ENCODE measurements around the gene SKOR1. TPM values are rescaled to one million over a fixed set of nuclear protein-coding genes. Genes with fewer than 3 reads are reported as not detected.

SKOR1 gene
- total RNA-seq, 3 donors from 2014 or later (not counting 1 experiment from before 2014, with no cell fraction given), result 2.0 to 2.9 (median 2.1) TPM

DNA sequence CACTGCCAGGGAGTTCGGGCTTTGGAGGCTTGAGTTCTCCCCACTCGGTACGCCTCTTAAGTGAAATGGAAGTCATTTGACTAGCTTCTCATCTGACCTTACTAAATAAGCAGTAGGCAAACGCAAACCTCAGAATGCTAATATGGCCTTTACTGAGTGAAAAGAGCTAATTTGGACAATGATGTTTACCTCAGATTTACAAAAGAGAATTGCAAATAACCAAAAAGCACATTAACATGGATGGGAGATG, 16.1 kb downstream of the SKOR1 start:
- TF ChIP-seq, protein P1, sequence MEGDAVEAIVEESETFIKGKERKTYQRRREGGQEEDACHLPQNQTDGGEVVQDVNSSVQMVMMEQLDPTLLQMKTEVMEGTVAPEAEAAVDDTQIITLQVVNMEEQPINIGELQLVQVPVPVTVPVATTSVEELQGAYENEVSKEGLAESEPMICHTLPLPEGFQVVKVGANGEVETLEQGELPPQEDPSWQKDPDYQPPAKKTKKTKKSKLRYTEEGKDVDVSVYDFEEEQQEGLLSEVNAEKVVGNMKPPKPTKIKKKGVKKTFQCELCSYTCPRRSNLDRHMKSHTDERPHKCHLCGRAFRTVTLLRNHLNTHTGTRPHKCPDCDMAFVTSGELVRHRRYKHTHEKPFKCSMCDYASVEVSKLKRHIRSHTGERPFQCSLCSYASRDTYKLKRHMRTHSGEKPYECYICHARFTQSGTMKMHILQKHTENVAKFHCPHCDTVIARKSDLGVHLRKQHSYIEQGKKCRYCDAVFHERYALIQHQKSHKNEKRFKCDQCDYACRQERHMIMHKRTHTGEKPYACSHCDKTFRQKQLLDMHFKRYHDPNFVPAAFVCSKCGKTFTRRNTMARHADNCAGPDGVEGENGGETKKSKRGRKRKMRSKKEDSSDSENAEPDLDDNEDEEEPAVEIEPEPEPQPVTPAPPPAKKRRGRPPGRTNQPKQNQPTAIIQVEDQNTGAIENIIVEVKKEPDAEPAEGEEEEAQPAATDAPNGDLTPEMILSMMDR (IDR thresholded peaks at IDR 0.05), result no peak
- ATAC-seq, result no peak
- peaks cover 7 to 10% of the 10 kb centered on the region in 2 donors for H3K27me3 Mint-ChIP-seq (ENCODE audit: low read depth in 2 of 2)
- peak overlapping the region; percentile 99 for H3K27ac Mint-ChIP-seq
- 38% methylated on average over 4 of the region's 4 CpGs for WGBS (ENCODE audit: insufficient coverage)
- Histone ChIP-seq H3K9me3 (ENCODE audit: control insufficient read depth, insufficient read depth, low read length) (no peaks in the 10 kb centered on the region), H3K27ac (ENCODE audit: low read length) (no peak overlapping the region), H3K36me3 (ENCODE audit: control insufficient read depth, insufficient read depth, low read length) (no peaks in the 10 kb centered on the region), H3K27me3 (ENCODE audit: control insufficient read depth, insufficient read depth, low read length) (peaks cover 2% of the 10 kb centered on the region), H3K4me1 (ENCODE audit: control insufficient read depth, insufficient read depth, low read length) (peaks cover 19% of the 10 kb centered on the region), H3K4me3 (ENCODE audit: low read length) (peak overlapping the region; percentile 96)
- H3K36me3 Mint-ChIP-seq, result peaks cover 6% of the 10 kb centered on the region
- no peak for DNase-seq
- no peaks in the 10 kb centered on the region for H3K9me3 Mint-ChIP-seq
- intact Hi-C loops (cut with micrococcal nuclease), result loop anchor here (2.0 to 10.0 kb wide), 4 partner anchors 299 to 973 kb away; partner anchors contain the start of genes FEM1B and MAP2K5
- H3K4me1 Mint-ChIP-seq, result peaks cover 25 to 28% of the 10 kb centered on the region in 2 donors
- H3K4me3 Mint-ChIP-seq, result peak overlapping the region; percentile 96

DNA sequence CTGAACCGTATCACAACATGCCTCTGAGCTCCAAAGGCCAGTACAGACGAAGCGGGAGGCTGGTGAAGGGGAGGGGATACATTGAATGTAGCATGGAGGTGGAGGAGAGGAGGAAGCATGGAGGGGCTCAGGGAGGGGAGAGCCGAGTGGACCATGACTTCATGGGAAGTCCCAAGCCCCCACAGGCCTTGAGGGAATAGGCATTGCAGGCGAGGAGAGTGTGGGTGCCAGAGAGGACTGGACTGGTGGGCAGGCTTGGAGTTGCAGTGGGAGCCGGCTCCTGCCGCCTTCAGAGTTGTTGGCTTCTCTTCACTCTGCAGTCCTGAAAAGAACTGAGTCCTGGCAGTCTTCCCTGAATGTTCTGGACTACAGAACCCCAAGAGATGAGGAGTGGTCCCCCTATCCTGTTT, 17.8 kb downstream of the SKOR1 start:
- Histone ChIP-seq H3K9me3 (ENCODE audit: control insufficient read depth, insufficient read depth, low read length) (no peaks in the 10 kb centered on the region), H3K36me3 (ENCODE audit: control insufficient read depth, insufficient read depth, low read length) (no peaks in the 10 kb centered on the region), H3K27ac (ENCODE audit: low read length) (no peak overlapping the region), H3K4me1 (ENCODE audit: control insufficient read depth, insufficient read depth, low read length) (peaks cover 18% of the 10 kb centered on the region), H3K4me3 (ENCODE audit: low read length) (no peak overlapping the region), H3K27me3 (ENCODE audit: control insufficient read depth, insufficient read depth, low read length) (no peaks in the 10 kb centered on the region)
- no peak overlapping the region for H3K27ac Mint-ChIP-seq
- WGBS (ENCODE audit: insufficient coverage), result 94% methylated on average over 7 of the region's 7 CpGs
- intact Hi-C loops (cut with micrococcal nuclease), result loop anchor here (5.0 to 10.0 kb wide), 3 partner anchors 434 to 972 kb away; partner anchors contain the start of gene FEM1B
- TF ChIP-seq, protein P1 (IDR thresholded peaks at IDR 0.05), result no peak
- no peak for ATAC-seq
- no peaks in the 10 kb centered on the region for H3K9me3 Mint-ChIP-seq
- peaks cover 22 to 26% of the 10 kb centered on the region in 2 donors for H3K4me1 Mint-ChIP-seq
- peaks cover 7 to 8% of the 10 kb centered on the region in 2 donors for H3K27me3 Mint-ChIP-seq (ENCODE audit: low read depth in 2 of 2)
- H3K4me3 Mint-ChIP-seq, result no peak overlapping the region
- peaks cover 6% of the 10 kb centered on the region for H3K36me3 Mint-ChIP-seq
- no peak for DNase-seq

DNA sequence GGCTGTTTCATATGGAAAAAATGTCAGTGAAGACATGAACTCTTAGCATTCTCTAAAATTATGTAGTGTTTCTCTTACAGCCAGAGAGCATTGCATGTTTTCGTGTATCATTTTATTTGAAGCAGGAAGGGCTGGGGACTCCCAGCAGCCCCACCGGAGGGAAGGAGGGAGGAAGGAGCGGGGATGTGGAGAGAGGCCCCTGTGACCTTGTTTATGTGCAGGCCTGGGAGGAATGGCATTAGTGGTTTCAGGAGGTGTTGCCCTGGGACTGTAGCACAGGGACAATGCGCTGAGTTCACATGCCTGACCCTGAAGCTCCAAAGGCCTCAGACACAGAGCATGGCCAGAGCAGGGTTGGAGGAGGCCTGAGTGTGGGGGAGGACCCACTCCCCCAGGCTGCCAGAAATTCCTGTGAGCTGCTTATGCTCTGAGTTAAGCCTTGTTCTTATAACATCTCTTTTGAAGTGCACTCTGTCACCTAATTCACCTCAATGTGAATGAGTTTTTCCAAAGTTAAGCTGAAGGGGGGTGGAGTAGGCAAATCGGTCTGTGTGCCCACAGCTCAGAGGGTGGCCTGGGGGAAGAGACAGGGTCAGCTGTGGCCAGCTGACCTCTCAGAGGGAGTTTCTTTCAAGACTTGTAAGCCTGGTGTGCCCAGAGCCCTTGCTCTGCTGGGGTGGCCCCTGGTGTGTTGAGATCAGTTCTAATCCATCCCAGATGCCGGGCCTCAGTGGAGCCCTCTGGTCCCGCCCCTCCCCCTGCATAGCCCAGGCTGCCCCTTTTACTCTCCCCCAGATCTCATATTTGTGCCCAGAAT, 18.5 kb downstream of the SKOR1 start:
- WGBS (ENCODE audit: insufficient coverage), result 91% methylated on average over 6 of the region's 7 CpGs

More for the DNA sequence above, 18.5 kb downstream of the SKOR1 start:
- no peaks in the 10 kb centered on the region for H3K36me3 ChIP-seq (ENCODE audit: control insufficient read depth, insufficient read depth, low read length)
- no peak for ATAC-seq
- H3K4me3 ChIP-seq (ENCODE audit: low read length), result no peak overlapping the region
- TF ChIP-seq, protein P1 (IDR thresholded peaks at IDR 0.05), result no peak
- Mint-ChIP-seq H3K9me3 (no peaks in the 10 kb centered on the region), H3K27ac (no peak overlapping the region), H3K27me3 (ENCODE audit: low read depth in 2 of 2) (peaks cover 8 to 11% of the 10 kb centered on the region in 2 donors), H3K4me1 (peaks cover 21 to 22% of the 10 kb centered on the region in 2 donors), H3K36me3 (peaks cover 6% of the 10 kb centered on the region), H3K4me3 (no peak overlapping the region)
- no peaks in the 10 kb centered on the region for H3K27me3 ChIP-seq (ENCODE audit: control insufficient read depth, insufficient read depth, low read length)
- no peak for DNase-seq
- no peaks in the 10 kb centered on the region for H3K9me3 ChIP-seq (ENCODE audit: control insufficient read depth, insufficient read depth, low read length)
- H3K4me1 ChIP-seq (ENCODE audit: control insufficient read depth, insufficient read depth, low read length), result peaks cover 11% of the 10 kb centered on the region
- H3K27ac ChIP-seq (ENCODE audit: low read length), result no peak overlapping the region
- intact Hi-C loops (cut with micrococcal nuclease), result loop anchor here (5.0 to 10.0 kb wide), 3 partner anchors 434 to 971 kb away; partner anchors contain the start of gene FEM1B
